GM18858 (cell line): ENCODE results near the gene HK2.
"Not testable (repeated sequence)": the region's sequence is repeated elsewhere in the genome, so short reads cannot be mapped to it uniquely, and the experiment has no call there.

Experiments
- ATAC-seq: cut with Tn5 transposase; IDR thresholded peaks from one replicate; pipeline ENCODE4 v1.9.1; 2021; ENCODE audit not compliant: unreplicated experiment

The HK2 gene

GRCh38 chr2:74893332-74893731 lies 59.4 kb downstream of the HK2 start:
- no peak for ATAC-seq

DNA sequence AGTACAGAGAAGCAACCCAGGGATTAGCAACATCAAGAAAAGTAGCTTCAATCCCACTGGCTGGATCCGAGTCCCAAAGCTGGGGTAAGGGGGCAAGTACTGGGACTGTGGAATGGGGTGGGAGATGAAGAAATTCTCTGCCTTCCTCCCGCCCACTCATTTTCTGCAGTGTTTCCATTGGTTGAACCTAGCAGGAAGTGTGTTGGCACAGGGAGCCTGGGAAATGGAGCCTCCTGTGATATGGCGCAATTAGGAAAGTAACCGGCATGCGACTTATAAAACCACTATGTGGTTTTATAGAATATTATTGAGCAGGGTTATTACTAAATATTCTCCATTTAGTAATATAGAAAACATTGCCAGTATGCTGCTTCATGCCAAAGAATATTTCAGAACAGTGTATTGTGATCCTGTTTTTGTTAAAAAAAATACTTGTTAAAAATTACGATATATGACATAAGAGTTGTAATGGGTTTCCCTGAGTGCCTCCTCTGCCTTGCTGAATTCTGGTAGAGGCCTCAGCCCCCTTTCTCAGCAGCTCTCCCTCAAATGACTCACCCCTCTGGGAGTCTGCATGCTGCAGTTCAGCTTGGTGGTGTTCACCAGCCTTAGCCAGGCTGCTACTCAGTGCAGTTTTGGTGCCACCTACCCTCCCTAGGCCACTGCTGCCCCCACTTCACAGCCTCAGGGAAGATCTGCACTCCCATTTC lies 60.5 kb downstream of the HK2 start:
- no peak for ATAC-seq

- ATAC-seq = no peak
These were observed 61.1 kb downstream of the HK2 start for GRCh38 chr2:74895001-74895400.

- no peak for ATAC-seq
These were observed 62.3 kb downstream of the HK2 start for GRCh38 chr2:74896232-74896631.

GRCh38 chr2:74900225-74900624 lies 66.3 kb downstream of the HK2 start:
- not testable (repeated sequence) for ATAC-seq

GRCh38 chr2:74902281-74902860 lies 68.4 kb downstream of the HK2 start:
- ATAC-seq = no peak

DNA sequence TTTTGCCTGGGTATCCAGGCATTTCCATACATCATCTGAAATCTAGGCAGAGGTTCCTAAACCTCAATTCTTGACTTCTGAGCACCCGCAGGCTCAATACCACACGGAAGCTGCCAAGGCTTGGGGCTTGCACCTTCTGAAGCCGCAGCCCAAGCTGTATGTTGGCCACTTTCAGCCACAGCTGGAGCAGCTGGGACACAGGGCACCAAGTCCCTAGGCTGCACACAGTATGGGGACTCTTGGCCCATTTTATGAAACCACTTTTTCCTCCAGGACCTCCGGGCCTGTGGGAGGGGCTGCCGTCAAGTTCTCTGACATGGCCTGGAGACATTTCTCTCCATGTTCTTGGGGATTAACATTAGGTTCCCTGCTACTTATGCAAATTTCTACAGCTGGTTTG lies 72.5 kb downstream of the HK2 start:
- ATAC-seq = no peak

DNA sequence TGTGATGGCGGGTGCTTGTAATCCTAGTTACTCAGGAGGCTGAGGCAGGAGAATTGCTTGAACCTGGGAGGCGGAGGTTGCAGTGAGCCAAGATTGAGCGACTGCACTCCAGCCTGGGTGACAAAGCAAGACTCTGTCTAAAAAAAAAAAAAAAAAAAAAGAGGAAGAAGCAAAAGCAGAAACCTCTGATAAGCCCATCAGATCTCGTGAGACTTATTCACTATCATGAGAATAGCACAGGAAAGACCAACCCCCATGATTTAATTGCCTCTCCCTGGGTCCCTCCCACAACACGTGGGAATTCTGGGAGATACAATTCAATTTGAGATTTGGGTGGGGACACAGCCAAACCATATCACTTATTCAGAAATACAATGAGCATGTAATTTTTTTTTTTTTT lies 73.6 kb downstream of the HK2 start:
- not testable (repeated sequence) for ATAC-seq

- ATAC-seq = no peak
These were observed 75.0 kb downstream of the HK2 start for GRCh38 chr2:74908748-74909444.

DNA sequence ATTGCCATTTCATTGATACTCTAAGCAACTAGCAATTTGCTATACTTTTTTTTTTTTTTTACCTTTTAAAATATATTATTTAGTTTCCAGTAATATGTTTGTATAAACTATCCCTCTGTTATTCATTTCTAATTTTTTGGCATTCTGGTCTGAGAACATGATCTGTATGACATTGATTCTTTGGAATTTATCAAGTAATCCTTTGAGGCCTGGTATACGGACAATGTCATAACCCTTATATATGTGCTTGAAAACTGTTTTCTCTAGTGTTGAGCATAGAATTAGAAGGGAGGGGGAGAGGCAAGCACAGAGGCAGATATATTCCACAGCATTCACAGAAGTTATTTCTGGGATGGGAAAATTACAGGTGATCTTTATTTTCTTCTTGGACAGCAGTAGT lies 76.3 kb downstream of the HK2 start:
- no peak for ATAC-seq

DNA sequence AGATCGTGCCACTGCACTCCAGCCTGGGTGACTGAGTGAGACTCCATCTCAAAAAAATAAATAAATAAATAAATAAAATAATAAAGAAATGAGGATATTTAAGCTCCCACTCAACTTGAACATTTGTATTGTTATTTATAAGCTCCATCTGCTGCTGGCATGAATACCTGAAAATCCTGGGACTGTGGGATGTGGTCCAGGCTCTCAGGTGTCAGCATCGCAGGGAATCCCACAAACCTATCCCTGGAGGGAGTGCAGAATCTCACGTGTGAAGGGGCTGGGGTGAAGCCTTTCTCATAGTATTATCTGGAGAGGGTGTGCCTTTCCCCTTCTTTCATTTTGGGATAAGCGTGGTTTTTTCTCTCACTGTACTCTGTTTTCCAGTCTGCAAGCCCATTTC lies 77.1 kb downstream of the HK2 start:
- no peak for ATAC-seq

GRCh38 chr2:74915743-74916142 lies 81.8 kb downstream of the HK2 start:
- no peak for ATAC-seq

- ATAC-seq = no peak
These were observed 82.5 kb downstream of the HK2 start for GRCh38 chr2:74916394-74916793.

GRCh38 chr2:74917702-74918619 lies 84.0 kb downstream of the HK2 start:
- ATAC-seq = no peak

DNA sequence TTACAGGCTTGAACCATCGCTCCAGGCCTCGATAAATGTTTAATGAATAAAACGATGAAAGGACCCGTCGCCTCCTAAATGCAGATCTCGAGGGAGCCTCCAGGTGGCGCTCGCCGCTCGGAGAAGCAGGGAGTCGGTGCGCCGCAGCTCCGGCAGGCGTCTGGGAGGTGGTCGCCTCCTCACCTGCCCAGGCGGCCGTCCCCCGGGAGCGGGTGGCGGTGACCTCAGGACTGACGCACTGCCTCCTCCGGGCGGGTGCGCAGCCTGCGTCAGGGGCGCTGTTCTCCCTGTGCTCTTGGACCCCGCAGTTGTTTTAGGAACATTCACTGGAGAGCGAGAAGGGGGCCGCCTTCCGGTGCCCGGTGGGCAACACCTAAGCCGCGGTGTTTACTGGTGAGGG lies 85.9 kb downstream of the HK2 start:
- ATAC-seq = peak; percentile 57

DNA sequence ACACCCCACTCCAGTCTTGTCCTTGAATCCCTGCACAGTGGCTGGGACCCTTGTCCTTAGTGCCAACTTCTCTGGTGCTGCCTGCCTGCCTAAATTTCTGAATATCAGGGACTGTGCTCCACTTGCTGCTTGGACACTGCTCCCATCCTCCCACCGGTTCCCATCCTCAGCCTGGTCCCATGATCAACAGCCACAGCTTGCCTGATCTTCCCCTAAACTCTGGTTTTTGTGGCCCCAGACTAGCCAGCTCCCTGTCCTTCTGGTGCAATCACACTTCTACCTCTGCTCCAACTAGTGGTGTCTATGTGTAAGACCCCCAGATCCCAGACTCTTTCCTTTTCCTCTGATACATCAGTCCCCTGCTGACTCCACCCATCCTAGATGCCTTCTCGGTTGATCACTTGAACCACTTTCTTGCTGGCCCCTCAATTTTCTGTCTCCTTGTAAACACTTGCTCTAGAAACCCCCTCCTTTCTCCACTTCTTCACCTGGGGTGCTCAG lies 87.4 kb downstream of the HK2 start:
- ATAC-seq = no peak

DNA sequence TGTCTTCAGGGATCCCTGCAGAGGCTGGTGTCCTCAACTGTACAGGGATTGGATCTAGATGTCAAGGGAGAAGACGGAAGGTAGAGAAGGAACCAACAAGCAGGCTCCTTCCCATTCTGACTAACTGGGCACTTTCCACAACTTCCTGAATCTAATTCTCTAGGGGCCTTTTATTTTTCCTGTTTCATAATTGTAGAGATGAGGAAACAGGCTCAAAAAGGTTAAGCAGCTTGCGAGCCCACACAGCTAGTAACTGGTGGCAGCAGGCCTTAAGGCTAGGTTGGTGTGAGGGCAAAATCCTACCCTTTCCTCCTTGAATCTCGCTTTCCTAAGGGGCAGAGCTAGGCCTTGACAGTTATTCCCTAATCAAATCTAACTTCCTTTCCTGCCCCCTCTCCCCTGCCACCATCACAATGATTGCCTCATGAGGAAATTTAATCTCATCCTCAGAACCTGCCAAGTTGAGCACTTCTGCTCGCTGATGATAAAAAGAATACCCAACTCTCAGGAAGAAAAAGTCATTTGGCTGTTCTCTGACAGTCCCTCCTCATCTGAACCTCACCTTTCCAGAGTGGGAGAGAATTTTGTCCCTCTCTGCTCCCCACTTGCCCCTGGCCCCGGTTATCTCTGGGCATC lies 88.8 kb downstream of the HK2 start:
- no peak for ATAC-seq

- ATAC-seq = no peak
These were observed 90.7 kb downstream of the HK2 start for GRCh38 chr2:74924463-74925265.

DNA sequence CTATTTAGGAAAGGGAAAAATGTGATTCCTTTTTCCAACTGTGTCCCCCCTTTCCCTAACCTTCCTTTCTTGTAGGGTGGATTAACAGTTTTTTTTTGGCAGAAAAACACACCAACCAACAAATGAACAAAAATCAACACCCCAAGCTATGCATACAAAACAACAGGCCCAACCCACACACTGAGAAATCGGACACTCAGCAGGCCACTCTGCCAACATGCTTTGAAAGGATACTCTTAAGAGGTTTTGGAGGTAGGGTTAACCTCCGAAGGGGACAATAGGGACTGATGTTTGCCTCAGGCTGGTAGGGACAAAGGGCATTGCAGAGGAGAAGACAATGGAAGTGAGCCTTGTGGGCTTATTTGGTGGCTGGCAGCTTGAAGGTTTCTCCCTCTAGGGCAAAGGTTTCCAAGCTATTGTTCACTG lies 91.4 kb downstream of the HK2 start:
- no peak for ATAC-seq

- ATAC-seq = no peak
These were observed 93.7 kb downstream of the HK2 start for GRCh38 chr2:74927621-74928020.
